Jurkat, Clone E6-1 (cell line): ENCODE measurements around the gene ZSWIM5.
"Not testable (repeated sequence)": the region's sequence is repeated elsewhere in the genome, so short reads cannot be mapped to it uniquely, and the experiment has no call there.

Source experiments
- DNase-seq: peaks from one replicate; pipeline ENCODE4 v3.0.0-alpha.2; 2011; ENCODE audit warnings: low read depth, low spot score
- H3K4me3 ChIP-seq: 2 replicates; pipeline ENCODE4 v1.5.1; 2011; ENCODE audit warnings: mild to moderate bottlenecking, low read length, control low read depth, moderate library complexity

The ZSWIM5 gene

GRCh38 chr1:45105486-45106155 is 100.8 kb downstream of the ZSWIM5 start:
- DNase-seq, result not testable (repeated sequence)

DNA sequence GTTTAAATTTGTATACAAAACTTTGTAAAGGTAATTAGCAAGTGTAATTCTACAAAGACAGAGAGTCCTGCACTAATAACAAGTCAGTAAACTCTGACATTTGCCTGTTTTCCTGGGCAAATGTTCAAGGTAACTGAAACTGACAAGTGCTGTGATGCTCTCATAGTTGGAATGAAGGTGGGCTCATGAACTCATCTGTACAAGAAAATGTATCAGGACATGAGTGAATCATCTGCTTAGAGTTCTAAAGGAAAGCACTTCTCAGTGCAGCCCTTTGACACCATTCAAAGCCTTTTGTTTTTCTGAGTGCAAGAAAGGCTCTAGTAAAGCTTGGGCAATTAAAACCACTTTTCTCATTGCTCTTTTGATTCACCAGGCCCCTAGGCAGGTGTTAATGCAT is 102.9 kb downstream of the ZSWIM5 start:
- no peak for DNase-seq
- no peak overlapping the region for H3K4me3 ChIP-seq

More at GRCh38 chr1:45105486-45106155, 100.8 kb downstream of the ZSWIM5 start:
- H3K4me3 ChIP-seq, result not testable (repeated sequence)

- no peak for DNase-seq
- no peak overlapping the region for H3K4me3 ChIP-seq
Observed at GRCh38 chr1:45101947-45102346, 104.5 kb downstream of the ZSWIM5 start.

- DNase-seq, H3K4me3 ChIP-seq: not testable (repeated sequence)
Observed at GRCh38 chr1:45101528-45101927, 104.9 kb downstream of the ZSWIM5 start.

- DNase-seq, result no peak
- no peak overlapping the region for H3K4me3 ChIP-seq
Observed at GRCh38 chr1:45097944-45098343, 108.5 kb downstream of the ZSWIM5 start.

DNA sequence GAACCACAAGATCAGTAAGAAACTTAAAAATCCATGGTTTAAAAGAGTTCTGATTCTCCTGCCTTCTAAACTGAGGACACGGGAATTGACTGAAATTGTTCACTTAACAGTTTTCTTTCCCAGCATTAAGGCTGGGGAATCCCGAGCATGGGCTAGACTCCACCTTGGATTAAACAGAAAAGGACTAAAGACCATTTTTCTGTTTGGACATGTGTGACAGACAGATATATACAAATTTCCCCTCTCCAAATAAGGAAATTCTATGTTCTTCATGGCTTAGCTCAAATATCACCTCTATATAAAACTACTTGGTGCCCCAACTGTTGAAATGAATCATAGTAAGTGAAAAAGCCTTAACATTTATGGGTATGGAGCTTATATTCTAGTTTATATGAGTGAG is 109.3 kb downstream of the ZSWIM5 start:
- no peak for DNase-seq
- no peak overlapping the region for H3K4me3 ChIP-seq

DNA sequence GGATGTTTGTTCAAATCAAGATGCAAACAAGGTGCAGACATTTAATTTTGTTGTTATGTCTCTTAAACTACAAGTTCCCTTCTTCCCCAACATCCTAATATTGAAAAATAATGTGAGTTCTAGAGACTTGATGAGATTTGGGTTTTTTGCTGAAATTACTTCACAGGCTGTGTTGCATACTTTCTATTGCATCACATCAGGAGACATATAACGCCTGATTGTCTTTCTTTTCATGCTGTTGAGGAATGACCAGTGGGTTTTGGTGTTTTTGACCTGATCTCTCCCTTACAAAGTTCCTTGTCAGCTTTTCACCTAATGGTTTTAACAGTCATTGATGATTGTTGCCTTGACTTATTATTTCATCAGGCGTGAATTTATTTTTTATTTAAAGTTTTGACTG is 111.0 kb downstream of the ZSWIM5 start:
- no peak overlapping the region for H3K4me3 ChIP-seq
- DNase-seq, result no peak

DNA sequence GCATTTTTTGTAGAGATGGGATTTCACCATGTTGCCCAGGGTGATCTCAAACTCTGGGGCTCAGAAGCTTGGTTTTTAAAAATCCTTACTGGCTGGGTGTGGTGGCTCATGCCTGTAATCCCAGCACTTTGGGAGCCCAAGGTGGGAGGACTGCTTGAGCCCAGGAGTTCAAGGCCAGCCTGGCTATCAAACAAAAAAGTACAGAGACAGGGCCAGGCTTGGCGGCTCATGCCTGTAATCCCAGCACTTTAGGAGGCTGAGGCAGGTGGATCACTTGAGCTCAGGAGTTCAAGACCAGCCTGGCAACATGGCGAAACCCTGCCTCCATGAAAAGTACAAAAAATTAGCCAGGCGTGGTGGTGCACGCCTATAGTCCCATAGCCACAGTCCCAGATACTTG is 112.0 kb downstream of the ZSWIM5 start:
- H3K4me3 ChIP-seq, DNase-seq: not testable (repeated sequence)

DNA sequence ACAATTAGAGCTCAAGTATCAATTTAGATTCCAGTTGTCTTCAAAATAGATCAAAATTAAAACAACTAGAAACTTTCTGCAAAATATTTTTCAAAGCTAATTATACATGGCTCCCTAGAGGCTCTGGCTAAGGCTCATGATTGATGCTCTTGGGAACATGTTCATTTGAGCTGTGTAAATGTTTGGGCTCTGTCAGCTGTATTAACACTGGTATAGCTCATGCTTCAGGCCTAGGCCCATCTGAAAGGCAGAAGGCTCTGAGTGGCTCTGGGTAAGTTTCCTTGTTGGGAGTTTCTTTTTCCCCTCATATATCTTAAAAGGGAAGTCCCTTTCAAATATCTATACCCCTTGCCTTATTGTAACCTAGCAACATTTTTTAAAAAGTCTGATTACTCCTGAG is 113.1 kb downstream of the ZSWIM5 start:
- no peak overlapping the region for H3K4me3 ChIP-seq
- no peak for DNase-seq

DNA sequence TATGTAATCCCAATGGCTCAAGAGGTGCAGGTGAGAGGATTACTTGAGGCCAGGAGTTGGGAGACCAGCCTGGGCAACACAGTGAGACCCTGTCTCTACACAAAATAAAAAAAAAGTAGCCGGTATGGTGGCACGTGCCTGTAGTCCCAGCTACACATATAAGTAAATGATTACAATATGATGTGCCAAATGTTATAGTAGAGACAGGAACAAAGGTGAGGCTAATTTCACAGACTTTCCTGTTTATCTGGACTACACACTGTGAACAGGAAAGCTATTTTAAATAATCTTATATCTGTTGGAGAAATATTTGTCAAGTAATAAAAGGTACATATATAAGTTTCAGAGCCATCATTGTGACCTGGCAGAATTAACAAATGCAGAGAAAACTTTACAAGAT is 116.7 kb downstream of the ZSWIM5 start:
- DNase-seq, result no peak
- H3K4me3 ChIP-seq, result no peak overlapping the region

DNA sequence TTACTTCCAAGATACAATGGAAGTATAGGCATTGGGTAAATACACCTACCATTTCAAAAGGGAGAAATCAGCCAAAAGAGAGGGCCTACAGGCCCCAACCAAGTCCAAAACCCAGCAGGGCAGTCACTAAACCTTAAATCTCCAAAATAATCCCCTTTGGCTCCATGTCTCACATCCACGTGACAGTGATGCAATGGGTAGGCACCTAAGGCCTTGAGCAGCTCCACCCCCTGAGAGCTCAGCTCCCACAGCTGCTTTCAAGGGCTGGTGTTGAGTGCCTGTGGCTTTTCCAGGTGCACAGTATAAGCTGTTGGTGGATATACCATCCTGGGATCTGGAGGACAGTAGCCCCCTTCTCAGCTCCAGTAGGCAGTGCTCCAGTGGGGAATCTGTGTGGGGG is 121.8 kb downstream of the ZSWIM5 start:
- no peak for DNase-seq
- H3K4me3 ChIP-seq, result no peak overlapping the region

GRCh38 chr1:45079533-45079932 is 126.9 kb downstream of the ZSWIM5 start:
- no peak for DNase-seq
- H3K4me3 ChIP-seq, result no peak overlapping the region

DNA sequence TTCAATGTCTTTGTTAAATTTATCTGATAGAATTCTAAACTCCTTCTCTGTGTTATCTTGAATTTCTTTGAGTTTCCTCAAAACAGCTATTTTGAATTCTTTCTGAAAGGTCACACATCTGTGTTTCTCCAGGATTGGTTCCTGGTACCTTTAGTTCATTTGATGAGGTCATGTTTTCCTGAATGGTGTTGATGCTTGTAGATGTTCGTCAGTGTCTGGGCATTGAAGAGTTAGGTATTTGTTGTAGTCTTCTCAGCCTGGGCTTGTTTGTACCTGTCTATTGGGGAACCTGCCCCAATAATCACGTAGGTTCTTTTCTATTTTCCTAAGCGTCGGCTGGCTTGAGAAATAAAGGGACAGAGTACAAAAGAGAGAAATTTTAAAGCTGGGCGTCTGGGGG is 129.4 kb downstream of the ZSWIM5 start:
- DNase-seq, H3K4me3 ChIP-seq: not testable (repeated sequence)

DNA sequence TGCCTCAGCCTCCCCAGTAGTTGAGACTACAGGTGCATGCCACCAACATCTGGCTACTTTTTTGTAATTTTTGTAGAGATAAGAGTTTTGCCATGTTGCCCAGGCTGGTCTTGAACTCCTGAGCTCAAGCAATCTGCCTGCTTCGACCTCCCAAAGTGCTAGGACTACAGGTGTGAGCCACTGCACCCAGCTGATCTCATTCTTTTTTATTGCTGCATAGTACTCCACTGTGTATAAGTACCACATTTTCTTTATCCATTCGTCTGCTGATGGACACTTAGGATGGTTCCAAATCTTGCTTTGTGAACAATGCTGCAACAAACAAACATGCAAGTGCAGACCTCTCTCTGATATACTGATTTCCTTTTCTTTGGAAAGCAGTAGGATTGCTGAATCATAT is 134.8 kb downstream of the ZSWIM5 start:
- no peak overlapping the region for H3K4me3 ChIP-seq

GRCh38 chr1:45067806-45068205 is 138.6 kb downstream of the ZSWIM5 start:
- no peak for DNase-seq

More for the DNA sequence above, 134.8 kb downstream of the ZSWIM5 start:
- DNase-seq, result no peak

DNA sequence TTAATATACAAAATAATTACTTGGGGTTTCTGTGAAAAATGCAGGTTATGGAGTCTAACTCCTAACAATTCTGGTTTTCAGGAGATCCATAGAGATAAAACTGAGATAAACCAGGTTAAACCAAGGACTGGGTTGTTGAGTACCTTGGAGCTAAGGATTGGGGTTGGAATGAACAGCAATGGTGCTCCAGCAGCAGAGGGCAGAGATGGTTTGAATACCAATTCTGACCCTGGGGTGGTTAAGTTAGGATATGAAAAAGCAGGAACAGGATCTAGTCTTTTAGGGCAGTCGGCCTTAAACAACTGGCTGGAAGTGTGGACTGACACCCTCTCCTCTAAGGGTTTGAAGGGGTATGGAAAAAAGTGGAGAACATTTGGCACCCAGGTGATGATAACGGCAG is 141.3 kb downstream of the ZSWIM5 start:
- DNase-seq, result no peak
- no peak overlapping the region for H3K4me3 ChIP-seq

More at GRCh38 chr1:45067806-45068205, 138.6 kb downstream of the ZSWIM5 start:
- H3K4me3 ChIP-seq, result no peak overlapping the region

- not testable (repeated sequence) for DNase-seq
Observed at GRCh38 chr1:45062463-45062862, 143.9 kb downstream of the ZSWIM5 start.

DNA sequence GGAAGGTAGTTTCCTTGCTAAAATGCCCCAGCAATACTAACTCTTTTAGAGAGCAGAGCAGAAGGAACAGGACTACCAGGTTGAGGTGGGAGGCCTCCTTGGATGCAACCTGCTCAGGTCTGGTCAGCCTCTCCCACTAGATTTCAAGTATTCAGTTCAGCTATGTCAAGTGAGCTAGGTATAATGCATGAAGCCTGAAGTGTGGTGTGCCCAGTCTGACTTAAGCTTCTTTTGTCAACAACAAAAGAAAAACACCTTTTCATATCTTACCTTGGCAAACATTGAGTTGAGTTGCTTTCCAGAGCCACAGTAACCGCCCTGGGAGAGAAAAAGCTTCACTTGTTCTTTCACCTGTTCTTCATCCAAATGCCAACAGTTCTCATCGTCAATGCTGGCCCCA is 146.6 kb downstream of the ZSWIM5 start:
- H3K4me3 ChIP-seq, result no peak overlapping the region
- DNase-seq, result no peak

More at GRCh38 chr1:45062463-45062862, 143.9 kb downstream of the ZSWIM5 start:
- H3K4me3 ChIP-seq, result not testable (repeated sequence)

- DNase-seq, result no peak
- no peak overlapping the region for H3K4me3 ChIP-seq
Observed at GRCh38 chr1:45057542-45057941, 148.9 kb downstream of the ZSWIM5 start.

GRCh38 chr1:45051005-45051772 is 155.2 kb downstream of the ZSWIM5 start:
- H3K4me3 ChIP-seq, result no peak overlapping the region

GRCh38 chr1:45047032-45047431 is 159.4 kb downstream of the ZSWIM5 start:
- no peak for DNase-seq
- no peak overlapping the region for H3K4me3 ChIP-seq

More at GRCh38 chr1:45051005-45051772, 155.2 kb downstream of the ZSWIM5 start:
- DNase-seq, result peak; percentile 20
